Lung (tissue), 12 donors: ENCODE data around the gene RAB13. TPM values are rescaled to one million over a fixed set of nuclear protein-coding genes. Genes with fewer than 3 reads are reported as not detected.
A peak's percentile ranks its signal among the peaks of the same experiment; 100 is the strongest.

ENCODE experiments used
- ATAC-seq: fragments of 200-7000 bp; cut with Tn5 transposase; one replicate; pipeline ENCODE4 v1.9.1; 2020; ENCODE audit warnings: moderate number of reproducible peaks; ENCODE audit not compliant: insufficient read depth, low FRiP score
- DNase-seq, 3 donors: peaks; one replicate each; pipeline ENCODE4 v3.0.0-alpha.2; 2013 to 2017
- H3K27ac ChIP-seq, 2 donors: one replicate each; pipeline ENCODE4 v1.5.1; 2013; ENCODE audit warnings: mild to moderate bottlenecking in 2 of 2, moderate library complexity in 2 of 2, control low read depth in 1 of 2, inconsistent platforms in 1 of 2, low read depth in 1 of 2, low read length in 1 of 2
- H3K27me3 ChIP-seq, 3 donors: one replicate each; pipeline ENCODE4 v1.5.1; 2013; ENCODE audit warnings: low read length in 2 of 3; ENCODE audit not compliant: control insufficient read depth in 3 of 3, insufficient read depth in 3 of 3
- H3K36me3 ChIP-seq, 4 donors: one replicate each; pipeline ENCODE4 v1.5.1; 2013; ENCODE audit warnings: low read length in 4 of 4, mild to moderate bottlenecking in 1 of 4, moderate library complexity in 1 of 4; ENCODE audit not compliant: control insufficient read depth in 4 of 4, insufficient read depth in 4 of 4
- H3K4me1 ChIP-seq, 5 donors: one replicate each; pipeline ENCODE4 v1.5.1; 2013; ENCODE audit warnings: low read length in 5 of 5, mild to moderate bottlenecking in 2 of 5, moderate library complexity in 1 of 5; ENCODE audit not compliant: control insufficient read depth in 5 of 5, insufficient read depth in 5 of 5
- H3K4me3 ChIP-seq: one replicate; pipeline ENCODE4 v1.5.1; 2013; ENCODE audit warnings: mild to moderate bottlenecking, control low read depth, moderate library complexity
- H3K9ac ChIP-seq, 2 donors: one replicate each; pipeline ENCODE4 v1.5.1; 2013; ENCODE audit warnings: low read length in 2 of 2, control low read depth in 1 of 2; ENCODE audit not compliant: insufficient read depth in 1 of 2
- H3K9me3 ChIP-seq, 4 donors: one replicate each; pipeline ENCODE4 v1.5.1; 2013; ENCODE audit warnings: low read length in 3 of 4, mild to moderate bottlenecking in 1 of 4, moderate library complexity in 1 of 4; ENCODE audit not compliant: control insufficient read depth in 4 of 4, insufficient read depth in 3 of 4
- CTCF ChIP-seq: IDR thresholded peaks from 2 replicates; pipeline ENCODE4 v1.5.1; 2012; ENCODE audit warnings: mild to moderate bottlenecking; ENCODE audit errors: control extremely low read depth, extremely low read depth
- WGBS, 2 donors: extraction: QIAGEN DNeasy Blood & Tissue Kit; methylation state at CpG; one replicate each; pipeline ENCODE4 v1.1.7; 2013; 5-methylcytosine and 5-hydroxymethylcytosine counted together
- polyA plus RNA-seq, 2 donors: library from polyadenylated mRNA; stranded (reverse); fragments of 200-250 nt; gene quantifications; one replicate each; pipeline ENCODE4 v1.2.1, GENCODE V29; 2013
- total RNA-seq, 2 donors: library from RNA; depleted of rRNA in 1 of 2; stranded (reverse); fragments of >200 nt in 1 of 2; gene quantifications; one replicate each; pipeline ENCODE4 v1.2.1, GENCODE V29; 2014 to 2021
- donor health status: control.
- donor health status: control.
- donor health status: Bipolar disorder and iron deficiency.
- donor health status: healthy.
- donor health status: DM: yes; HTN: yes; CAD: no.

Gene RAB13
- total and polyA plus RNA-seq, 4 donors, result 54.6 to 229 (median 138) TPM

- peaks cover 0 to 3% (median 0%) of the 10 kb centered on the region in 4 donors for H3K36me3 ChIP-seq
- no peak for TF ChIP-seq CTCF
- WGBS, 2 donors, result 0 to 2% methylated on average over 8 of the region's 8 CpGs
- DNase-seq (no peak), ATAC-seq (no peak)
- H3K9me3 ChIP-seq, result no peaks in the 10 kb centered on the region
- no peaks in the 10 kb centered on the region for H3K27me3 ChIP-seq
- H3K9ac ChIP-seq, result peak overlapping the region; percentile 2 to 82
- H3K27ac ChIP-seq, result peak overlapping the region; percentile 62 to 70
- peak overlapping the region; percentile 18 for H3K4me3 ChIP-seq
- H3K4me1 ChIP-seq, result peaks cover 0 to 32% (median 0%) of the 10 kb centered on the region in 5 donors
Observed at GRCh38 chr1:153968000-153968363, 18.2 kb downstream of the RAB13 start.

DNA sequence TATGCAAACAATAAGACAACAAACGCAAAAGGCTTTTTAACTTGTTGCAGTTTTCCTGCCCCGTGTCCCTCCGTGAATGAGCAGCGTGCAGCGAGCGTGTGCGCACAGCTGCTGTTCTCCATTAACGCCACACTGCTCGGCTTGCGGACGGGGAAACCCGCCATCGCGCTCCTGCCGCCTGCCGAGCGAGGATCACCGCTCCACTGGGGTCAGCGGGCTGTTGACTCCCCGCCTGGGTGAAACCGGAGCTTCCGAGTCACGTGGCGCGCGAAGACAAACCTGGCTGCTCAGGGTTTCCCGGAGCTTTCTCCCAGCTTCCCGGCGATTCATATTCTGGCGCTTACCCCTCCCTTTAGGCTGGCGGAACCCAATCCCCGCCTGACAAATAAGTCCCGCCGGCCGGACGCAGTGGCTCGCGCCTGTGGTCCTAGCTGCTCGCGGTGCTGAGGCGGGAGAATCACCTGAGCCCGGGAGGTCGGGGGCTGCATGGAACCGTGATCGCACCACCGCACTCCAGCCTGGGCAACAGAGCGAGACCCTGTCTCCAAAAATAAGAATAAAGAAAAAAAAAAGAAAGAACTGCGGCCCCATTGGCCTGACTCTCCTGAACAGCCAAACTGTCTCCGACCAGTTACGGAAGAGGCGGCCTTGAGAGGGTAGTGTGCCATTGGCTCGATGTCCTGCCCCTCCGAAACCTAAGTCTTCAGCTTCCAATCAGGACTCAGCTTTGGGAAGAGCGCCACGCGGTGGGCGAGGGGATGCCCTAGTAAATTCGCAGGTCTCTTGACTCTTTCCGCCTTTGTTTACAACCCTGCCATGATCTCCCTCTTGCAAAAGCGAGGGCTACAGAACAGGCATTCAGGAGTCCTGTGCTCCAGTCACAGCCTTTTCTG is 18.8 kb downstream of the RAB13 start, which contains the start of gene CREB3L4:
Gene CREB3L4, plus strand, starts transcription at position 796 of the 893 bp plus-strand sequence. CDS start 624 bp downstream, outside the sequence.
- Histone ChIP-seq H3K9ac (peak within 1 kb of the TSS; percentile 2 to 82), H3K4me3 (peak within 1 kb of the TSS; percentile 48), H3K4me1 (peaks cover 0 to 38% (median 6%) of the 10 kb centered on the region in 5 donors), H3K36me3 (no peaks in the 10 kb centered on the region), H3K9me3 (no peaks in the 10 kb centered on the region), H3K27me3 (no peaks in the 10 kb centered on the region), H3K27ac (peak within 1 kb of the TSS; percentile 83 to 91)
- DNase-seq (peak; percentile 96 to 99 (median 99)), ATAC-seq (peak; percentile 83)
- peak; percentile 34 for TF ChIP-seq CTCF
- WGBS, 2 donors, result 0% methylated on average over 60 of the region's 60 CpGs

- TF ChIP-seq CTCF, result no peak
- H3K4me1 ChIP-seq, result peaks cover 7 to 52% (median 13%) of the 10 kb centered on the region in 5 donors
- 1% methylated on average over 22 of the region's 22 CpGs for WGBS, 2 donors
- H3K27ac ChIP-seq, result peak overlapping the region; percentile 94 to 96
- no peaks in the 10 kb centered on the region for H3K9me3 ChIP-seq
- DNase-seq (peak in 2 of 3 donors; percentile 64 to 72), ATAC-seq (no peak)
- H3K27me3 ChIP-seq, result no peaks in the 10 kb centered on the region
- peaks cover 0 to 9% (median 7%) of the 10 kb centered on the region in 4 donors for H3K36me3 ChIP-seq
- peak overlapping the region; percentile 66 to 96 for H3K9ac ChIP-seq
- H3K4me3 ChIP-seq, result peak overlapping the region; percentile 55
Observed at GRCh38 chr1:153963850-153964331, 22.2 kb downstream of the RAB13 start.
